Measurements from ENCODE around the gene LRP4. TPM values are rescaled to one million over a fixed set of nuclear protein-coding genes. Genes with fewer than 3 reads are reported as not detected.

The LRP4 gene
- total RNA-seq, 1 donor from 2014 or later, result 24.5 TPM

DNA sequence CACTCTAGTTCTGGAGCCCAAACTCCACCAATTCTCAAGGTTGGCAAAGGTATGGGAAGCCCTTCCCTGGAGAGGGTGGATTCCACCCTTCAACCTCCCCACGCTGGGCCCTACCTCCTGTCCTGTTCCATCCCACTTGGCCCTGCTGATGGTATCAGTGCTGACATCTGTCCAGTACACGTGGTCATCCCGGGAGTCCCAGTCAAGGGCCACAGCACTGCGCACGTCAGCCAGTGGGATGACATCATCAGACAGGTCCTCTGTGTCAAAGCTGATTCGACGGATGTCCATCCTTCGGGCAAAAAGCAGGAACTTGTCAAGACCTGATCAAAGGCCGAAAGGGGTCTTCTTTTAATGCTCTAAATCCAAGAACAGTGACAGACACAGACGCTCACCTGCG lies 32.1 kb downstream of the LRP4 start:
- H3K27me3 Mint-ChIP-seq (ENCODE audit: low read depth), result no peaks in the 10 kb centered on the region
- TF ChIP-seq, protein P1, sequence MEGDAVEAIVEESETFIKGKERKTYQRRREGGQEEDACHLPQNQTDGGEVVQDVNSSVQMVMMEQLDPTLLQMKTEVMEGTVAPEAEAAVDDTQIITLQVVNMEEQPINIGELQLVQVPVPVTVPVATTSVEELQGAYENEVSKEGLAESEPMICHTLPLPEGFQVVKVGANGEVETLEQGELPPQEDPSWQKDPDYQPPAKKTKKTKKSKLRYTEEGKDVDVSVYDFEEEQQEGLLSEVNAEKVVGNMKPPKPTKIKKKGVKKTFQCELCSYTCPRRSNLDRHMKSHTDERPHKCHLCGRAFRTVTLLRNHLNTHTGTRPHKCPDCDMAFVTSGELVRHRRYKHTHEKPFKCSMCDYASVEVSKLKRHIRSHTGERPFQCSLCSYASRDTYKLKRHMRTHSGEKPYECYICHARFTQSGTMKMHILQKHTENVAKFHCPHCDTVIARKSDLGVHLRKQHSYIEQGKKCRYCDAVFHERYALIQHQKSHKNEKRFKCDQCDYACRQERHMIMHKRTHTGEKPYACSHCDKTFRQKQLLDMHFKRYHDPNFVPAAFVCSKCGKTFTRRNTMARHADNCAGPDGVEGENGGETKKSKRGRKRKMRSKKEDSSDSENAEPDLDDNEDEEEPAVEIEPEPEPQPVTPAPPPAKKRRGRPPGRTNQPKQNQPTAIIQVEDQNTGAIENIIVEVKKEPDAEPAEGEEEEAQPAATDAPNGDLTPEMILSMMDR (conservative IDR thresholded peaks at IDR 0.05), result no peak
- H3K4me1 Mint-ChIP-seq, result no peaks in the 10 kb centered on the region
- no peak overlapping the region for H3K27ac Mint-ChIP-seq (ENCODE audit: unreplicated experiment)
- no peaks in the 10 kb centered on the region for H3K9me3 Mint-ChIP-seq
- H3K36me3 Mint-ChIP-seq (ENCODE audit: low read depth), result peaks cover 14% of the 10 kb centered on the region
- no peak for DNase-seq (ENCODE audit: low read depth, low spot score)
- no peak overlapping the region for H3K4me3 Mint-ChIP-seq

DNA sequence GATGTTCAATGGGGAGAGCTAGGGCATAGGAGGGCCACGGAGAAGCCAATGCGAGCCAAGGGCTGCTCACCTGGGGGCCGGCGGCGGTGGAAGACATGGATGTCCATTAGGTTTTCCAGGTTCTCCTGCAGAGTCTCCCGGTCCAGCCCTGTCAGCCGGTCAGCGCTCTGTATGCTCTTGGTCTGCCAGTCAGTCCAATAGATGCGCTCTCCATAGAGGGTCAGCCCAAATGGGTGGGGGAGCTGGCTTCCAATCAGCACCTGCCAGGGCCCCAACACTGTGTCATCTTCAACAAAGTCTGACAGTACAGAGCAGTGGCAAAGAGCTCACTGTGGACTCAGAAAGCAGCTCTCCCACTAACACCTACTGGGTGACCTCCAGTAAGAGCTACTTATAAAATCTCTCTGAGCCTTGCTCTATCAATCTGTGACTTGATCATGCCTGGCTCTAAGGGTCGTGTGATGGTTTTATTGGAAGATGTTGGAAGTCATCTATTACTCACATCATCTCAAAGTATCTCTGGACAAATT lies 39.2 kb downstream of the LRP4 start:
- TF ChIP-seq, protein P1 (conservative IDR thresholded peaks at IDR 0.05), result no peak
- no peak overlapping the region for H3K27ac Mint-ChIP-seq (ENCODE audit: unreplicated experiment)
- peaks cover 12% of the 10 kb centered on the region for H3K36me3 Mint-ChIP-seq (ENCODE audit: low read depth)
- DNase-seq (ENCODE audit: low read depth, low spot score), result no peak
- H3K27me3 Mint-ChIP-seq (ENCODE audit: low read depth), result no peaks in the 10 kb centered on the region
- no peaks in the 10 kb centered on the region for H3K4me1 Mint-ChIP-seq
- H3K4me3 Mint-ChIP-seq, result no peak overlapping the region
- no peaks in the 10 kb centered on the region for H3K9me3 Mint-ChIP-seq

DNA sequence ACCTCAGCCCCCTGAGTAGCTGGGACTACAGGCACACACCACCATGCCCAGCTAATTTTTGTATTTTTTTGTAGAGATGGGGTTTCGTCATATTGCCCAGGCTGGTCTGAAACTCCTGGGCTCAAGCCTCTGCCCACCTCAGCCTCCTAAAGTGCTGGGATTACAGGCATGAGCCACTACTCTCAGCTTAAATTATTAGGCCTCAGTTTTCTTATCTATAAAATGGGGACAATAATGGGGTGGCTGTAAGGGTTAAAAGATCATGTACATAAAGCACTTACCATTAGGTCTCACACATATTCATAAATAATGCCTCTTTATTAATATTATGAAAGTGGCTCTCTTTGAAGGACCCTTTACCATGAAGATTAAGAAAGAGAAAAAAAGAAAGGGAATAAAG lies 40.8 kb downstream of the LRP4 start:
- H3K36me3 Mint-ChIP-seq (ENCODE audit: low read depth), result peaks cover 7% of the 10 kb centered on the region
- no peak for DNase-seq (ENCODE audit: low read depth, low spot score)
- H3K9me3 Mint-ChIP-seq, result no peaks in the 10 kb centered on the region
- no peaks in the 10 kb centered on the region for H3K4me1 Mint-ChIP-seq
- no peak overlapping the region for H3K4me3 Mint-ChIP-seq
- TF ChIP-seq, protein P1 (conservative IDR thresholded peaks at IDR 0.05), result no peak
- no peak overlapping the region for H3K27ac Mint-ChIP-seq (ENCODE audit: unreplicated experiment)
- no peaks in the 10 kb centered on the region for H3K27me3 Mint-ChIP-seq (ENCODE audit: low read depth)

DNA sequence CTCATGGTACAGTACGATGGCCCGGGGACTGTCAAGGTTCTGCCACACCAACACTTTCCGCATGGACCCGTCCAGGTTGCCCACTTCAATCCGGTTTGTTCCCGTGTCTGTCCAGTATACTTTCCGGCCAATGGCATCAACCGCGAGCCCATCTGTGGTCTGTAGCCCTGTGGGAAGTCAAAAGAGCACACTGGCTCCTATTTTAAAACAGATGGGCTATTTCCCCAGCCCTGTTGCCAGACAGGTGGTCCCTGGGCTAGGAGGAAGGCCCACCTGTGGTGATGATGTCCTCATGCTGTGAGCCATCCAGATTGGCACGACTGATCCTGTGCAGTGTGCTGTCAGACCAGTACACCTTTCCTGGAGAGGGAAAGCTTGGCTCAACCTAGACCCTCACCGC lies 41.9 kb downstream of the LRP4 start:
- no peaks in the 10 kb centered on the region for H3K9me3 Mint-ChIP-seq
- H3K27me3 Mint-ChIP-seq (ENCODE audit: low read depth), result no peaks in the 10 kb centered on the region
- DNase-seq (ENCODE audit: low read depth, low spot score), result no peak
- no peaks in the 10 kb centered on the region for H3K4me1 Mint-ChIP-seq
- no peak overlapping the region for H3K27ac Mint-ChIP-seq (ENCODE audit: unreplicated experiment)
- H3K36me3 Mint-ChIP-seq (ENCODE audit: low read depth), result peaks cover 7% of the 10 kb centered on the region
- no peak overlapping the region for H3K4me3 Mint-ChIP-seq
- TF ChIP-seq, protein P1 (conservative IDR thresholded peaks at IDR 0.05), result no peak

DNA sequence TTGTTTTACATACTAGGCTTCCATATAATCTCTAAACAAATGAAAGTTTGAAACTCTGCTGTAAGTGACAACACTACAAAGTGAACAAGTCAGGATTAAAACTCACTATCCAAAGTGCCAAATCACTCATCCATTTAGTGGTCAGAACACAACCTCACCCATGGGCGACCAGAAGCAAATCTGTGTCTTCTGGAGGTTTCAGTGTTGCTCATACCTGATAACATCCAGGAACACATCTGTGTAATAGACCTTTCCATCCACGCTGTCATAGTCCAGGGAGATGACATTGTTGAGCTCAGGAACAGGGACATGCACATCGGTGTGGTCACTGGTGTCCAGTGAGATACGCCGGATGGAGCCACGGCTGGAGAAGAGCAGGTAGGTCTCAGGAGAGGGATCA lies 43.8 kb downstream of the LRP4 start:
- DNase-seq (ENCODE audit: low read depth, low spot score), result no peak
- H3K27ac Mint-ChIP-seq (ENCODE audit: unreplicated experiment), result no peak overlapping the region
- H3K9me3 Mint-ChIP-seq, result no peaks in the 10 kb centered on the region
- no peaks in the 10 kb centered on the region for H3K4me1 Mint-ChIP-seq
- peaks cover 7% of the 10 kb centered on the region for H3K36me3 Mint-ChIP-seq (ENCODE audit: low read depth)
- TF ChIP-seq, protein P1 (conservative IDR thresholded peaks at IDR 0.05), result no peak
- no peak overlapping the region for H3K4me3 Mint-ChIP-seq
- no peaks in the 10 kb centered on the region for H3K27me3 Mint-ChIP-seq (ENCODE audit: low read depth)

DNA sequence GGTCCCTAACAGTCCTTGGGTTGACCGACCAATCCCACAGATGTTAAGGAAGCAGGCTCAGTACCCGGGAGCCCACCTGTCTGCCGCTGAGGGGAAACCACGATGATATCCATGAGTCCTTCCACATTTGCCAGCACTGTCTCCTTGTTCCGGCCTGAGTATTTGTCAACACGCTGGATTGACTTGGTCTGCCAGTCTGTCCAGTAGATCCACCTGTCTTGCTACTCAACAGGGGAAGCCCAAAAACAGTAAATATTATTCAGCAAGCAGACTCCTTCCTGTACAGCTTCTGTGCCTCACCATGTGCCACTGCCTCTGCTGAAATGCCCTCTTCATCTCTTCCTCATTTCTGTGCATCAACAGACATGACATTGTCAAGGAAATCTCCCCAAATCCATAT lies 49.4 kb downstream of the LRP4 start:
- Mint-ChIP-seq H3K27me3 (ENCODE audit: low read depth) (no peaks in the 10 kb centered on the region), H3K4me1 (no peaks in the 10 kb centered on the region), H3K9me3 (no peaks in the 10 kb centered on the region), H3K4me3 (no peak overlapping the region), H3K36me3 (ENCODE audit: low read depth) (peaks cover 13% of the 10 kb centered on the region), H3K27ac (ENCODE audit: unreplicated experiment) (no peak overlapping the region)
- DNase-seq (ENCODE audit: low read depth, low spot score), result no peak
- TF ChIP-seq, protein P1 (conservative IDR thresholded peaks at IDR 0.05), result no peak
